Hematopoietic multipotent progenitor cell treated with erythropoietin and hydrocortisone succinate and interleukin-3 and kit ligand, for 8 days (in vitro differentiated cells): ENCODE data around the gene KIRREL1.

Experiments used
- DNase-seq: peaks from one replicate; pipeline ENCODE4 v3.0.0-alpha.2; 2015

KIRREL1 gene

DNA sequence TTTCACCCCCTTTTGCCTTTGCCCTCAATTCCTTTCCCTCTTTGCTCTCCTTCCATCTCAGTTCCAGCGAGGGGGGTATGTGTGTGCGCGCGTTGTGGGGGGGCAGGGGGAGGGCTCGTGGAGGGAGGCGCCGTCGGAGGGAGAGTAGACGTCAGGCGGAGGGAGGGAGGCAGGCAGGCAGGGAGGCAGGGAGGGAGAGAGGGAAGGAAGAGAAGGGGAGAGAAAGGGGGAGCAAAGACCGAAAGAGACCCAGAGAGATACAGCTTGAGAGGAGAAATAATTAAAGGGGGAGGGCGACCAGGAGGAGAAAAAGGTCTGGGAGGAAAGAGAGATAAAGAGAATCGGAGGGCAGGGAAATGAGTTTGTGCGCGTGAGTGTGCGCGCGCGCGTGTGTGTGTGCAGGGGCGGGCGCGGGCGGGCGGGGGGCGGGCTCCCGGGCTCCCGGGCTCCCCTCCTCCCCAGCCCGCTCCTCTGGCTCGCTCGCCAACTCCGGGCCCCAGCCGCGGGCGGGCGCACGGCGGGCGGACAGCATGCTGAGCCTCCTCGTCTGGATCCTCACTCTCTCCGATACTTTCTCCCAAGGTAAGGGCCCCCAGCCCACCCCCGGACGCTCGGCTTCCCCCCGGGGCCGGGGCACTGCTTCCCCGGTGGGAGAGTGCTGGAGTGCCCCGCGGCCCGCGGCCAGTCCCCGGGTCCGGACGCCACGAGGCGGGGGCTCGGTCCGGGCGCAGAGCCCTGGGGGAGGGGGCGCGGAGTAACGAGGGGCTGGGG lies at the start of gene KIRREL1:
Gene KIRREL1, plus strand, starts transcription at position 499 of the 771 bp plus-strand sequence. Its CDS starts 32 bp downstream, at position 531.
- no peak for DNase-seq

DNA sequence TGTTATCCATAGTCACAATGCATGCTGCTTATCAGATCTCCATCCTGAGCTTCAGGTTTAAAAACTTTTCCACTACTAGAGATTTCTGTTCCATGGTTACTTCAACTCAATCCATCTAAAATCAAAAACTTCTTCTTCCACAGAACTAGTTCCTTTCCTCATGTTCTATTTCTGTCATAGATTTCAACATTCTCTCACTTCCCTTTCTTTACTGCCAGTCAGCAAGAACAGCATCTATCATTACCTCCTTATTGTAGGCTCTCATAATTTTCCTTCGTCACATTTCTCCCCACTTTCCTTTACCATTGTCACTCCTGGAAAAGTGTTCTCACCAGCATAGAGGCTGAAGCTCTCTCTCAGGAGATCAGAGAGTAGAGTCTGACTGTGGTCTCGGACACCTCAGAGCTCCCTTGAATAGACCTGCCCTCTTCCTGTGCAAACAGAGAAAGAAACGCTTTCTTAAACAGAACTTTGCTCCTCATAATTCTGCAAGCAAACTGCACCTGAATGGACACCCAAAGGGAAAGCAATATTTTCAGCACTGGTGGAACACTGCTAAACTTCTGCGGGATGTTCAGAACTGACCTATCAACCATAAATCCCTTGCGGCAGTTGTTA lies 48.7 kb upstream of the KIRREL1 start:
- DNase-seq = no peak

DNA sequence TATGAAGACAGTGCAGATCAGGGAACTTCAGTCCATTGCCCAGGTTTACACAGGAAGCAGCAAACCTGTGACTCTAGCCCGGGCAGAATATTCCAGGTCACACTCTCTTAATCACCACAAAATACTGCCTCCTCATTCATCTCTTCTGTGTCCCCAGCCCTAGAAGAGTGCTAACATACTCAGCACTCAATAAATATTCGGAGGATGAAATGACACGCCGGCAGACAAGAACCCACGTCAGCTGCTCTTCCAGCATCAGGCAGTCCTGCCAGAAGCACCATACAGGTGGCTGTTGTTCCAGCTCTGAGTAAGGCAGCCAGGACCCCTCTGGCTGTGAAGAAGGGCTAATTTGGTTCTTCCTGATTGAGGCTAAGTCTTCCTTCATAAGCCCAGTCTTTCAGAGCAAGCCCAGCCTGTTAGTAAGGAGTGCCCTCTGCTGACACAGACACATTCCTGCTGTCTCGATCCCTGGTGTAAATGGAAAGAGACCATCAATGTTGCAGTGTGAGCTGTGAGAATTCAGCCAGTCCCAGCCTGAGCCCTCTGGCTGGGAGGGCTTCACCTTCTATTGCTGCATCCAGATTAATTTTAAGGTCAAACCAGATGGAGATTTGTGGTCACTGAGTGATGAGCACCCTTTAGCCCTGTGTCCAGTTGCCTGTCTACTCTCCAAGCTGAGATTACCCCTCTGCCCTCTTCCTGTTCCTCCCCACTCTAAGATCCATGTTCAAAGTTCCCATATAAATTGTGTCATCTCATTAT lies 45.0 kb upstream of the KIRREL1 start:
- DNase-seq = peak; percentile 46

DNA sequence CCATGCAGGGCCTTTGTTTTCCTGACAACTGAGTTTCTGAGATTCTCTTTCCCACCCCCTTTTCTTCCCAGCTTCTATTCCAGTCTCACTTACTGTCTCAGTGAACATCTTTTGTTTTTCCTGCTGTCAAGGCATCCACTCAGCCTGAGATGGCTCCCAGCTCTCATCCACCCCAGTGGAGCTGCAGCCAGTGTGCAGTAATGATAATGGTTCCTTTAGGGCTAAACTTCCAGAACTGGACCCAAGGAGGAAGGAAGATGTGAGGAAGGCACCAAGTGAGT lies 44.4 kb upstream of the KIRREL1 start:
- no peak for DNase-seq

DNA sequence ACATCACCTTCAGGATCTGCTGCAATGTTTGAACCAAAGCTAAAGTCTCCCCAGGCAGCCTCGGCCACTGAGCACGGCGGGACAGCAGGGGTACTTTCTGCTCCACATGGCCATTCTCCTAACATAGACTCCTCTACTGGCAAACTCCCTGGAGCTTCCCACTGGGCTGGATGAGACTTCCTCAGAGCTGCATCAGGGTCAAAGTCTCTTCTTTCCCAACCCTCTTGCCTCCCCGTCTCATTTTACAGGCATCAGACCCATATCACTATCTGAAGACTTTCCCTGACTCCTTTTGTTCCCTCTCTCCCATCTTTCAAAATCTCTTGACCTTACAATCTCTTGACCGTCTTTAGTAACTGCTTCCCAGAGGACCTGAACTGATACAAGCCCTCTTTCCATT lies 42.2 kb upstream of the KIRREL1 start:
- no peak for DNase-seq

DNA sequence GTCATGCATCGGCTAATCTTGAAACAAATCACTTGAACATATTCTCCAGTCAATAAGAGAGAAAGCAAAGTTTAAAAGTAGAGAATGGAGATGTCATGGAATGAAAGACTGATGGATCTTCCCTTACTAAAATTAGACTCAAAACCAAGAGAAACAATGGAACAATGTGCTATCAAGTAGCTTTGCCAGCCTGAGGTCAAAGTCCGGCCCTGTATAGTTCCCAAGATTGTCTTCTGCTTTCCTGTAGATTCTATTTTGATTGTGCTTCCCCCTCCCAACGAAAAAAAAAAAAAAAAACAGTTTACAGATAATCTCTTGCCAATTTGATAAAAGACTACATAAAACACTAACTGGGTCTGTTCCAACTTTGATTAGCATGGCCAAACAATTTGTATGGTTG lies 40.8 kb upstream of the KIRREL1 start:
- no peak for DNase-seq

DNA sequence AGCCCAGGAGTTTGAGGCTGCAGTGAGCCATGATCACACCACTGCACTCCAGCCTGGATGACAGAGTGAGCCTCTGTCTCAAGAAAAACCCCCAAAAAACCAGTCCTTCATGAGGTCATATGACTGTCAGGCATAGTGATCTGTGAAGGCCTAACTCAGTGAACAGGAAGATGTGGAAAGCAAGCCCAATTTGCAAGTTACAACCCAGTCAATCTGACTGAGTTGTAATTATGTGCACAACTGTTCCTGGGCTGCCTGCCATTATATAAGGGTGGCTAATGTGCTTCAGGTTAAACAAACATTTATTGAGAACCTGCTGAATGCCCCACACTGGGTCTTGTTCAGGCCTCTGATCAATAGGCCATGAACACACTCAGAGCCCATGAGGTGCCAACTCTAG lies 38.2 kb upstream of the KIRREL1 start:
- no peak for DNase-seq

DNA sequence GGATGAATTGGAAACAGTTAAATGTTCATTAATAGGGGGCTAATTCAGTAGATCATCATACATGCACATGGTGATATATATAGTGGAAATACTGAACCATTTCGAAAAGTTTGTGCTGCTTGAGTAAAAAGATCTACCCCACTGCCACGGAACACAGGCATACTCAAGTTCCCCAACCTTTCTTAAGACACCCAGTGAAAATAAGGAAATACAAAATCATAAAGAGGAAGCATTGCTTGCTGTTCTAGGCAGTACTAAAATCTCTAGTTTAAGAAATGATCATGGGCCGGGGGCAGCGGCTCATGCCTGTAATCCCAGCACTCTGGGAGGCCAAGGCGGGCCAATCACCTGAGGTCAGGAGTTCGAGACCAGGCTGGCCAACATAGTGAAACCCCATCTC lies 37.6 kb upstream of the KIRREL1 start:
- DNase-seq = no peak

DNA sequence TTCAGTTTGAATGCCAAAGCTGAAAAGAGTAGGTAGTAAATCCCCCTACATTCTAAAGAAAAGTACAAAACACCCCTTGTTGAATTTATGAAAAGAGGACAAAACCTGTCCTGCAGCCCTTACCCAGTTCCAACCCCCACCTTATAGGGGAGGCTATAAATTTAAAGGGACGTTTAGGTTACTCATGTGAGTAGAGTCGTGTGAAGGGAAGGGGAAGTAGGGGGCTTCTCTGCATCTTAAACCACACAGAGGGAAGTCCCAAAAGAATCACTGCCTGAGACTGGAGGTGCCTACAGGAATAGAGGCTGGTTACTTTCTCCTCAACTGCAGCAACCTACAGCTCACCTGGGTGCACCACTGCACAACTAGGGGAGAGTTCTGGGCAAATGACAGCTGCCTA lies 36.7 kb upstream of the KIRREL1 start:
- DNase-seq = no peak

DNA sequence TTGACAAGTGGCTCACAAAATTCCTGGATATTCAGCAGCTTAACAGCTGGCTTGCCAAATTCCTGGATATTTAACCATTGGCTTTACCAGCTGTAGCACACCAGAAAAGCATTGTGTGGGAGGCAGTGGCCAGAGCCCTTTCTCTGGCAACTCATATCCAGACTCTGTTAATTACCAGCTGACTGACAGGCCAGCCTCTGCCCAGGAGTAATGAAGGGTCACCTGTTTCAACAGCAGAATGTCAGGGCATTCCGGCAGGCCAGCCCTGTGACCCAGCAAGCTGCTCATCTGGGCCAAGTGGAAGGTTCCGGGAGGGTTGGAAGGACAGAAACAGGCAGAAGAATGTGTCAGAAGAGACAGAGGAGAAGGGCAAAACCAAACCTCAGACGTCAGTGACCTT lies 35.2 kb upstream of the KIRREL1 start:
- DNase-seq = no peak

DNA sequence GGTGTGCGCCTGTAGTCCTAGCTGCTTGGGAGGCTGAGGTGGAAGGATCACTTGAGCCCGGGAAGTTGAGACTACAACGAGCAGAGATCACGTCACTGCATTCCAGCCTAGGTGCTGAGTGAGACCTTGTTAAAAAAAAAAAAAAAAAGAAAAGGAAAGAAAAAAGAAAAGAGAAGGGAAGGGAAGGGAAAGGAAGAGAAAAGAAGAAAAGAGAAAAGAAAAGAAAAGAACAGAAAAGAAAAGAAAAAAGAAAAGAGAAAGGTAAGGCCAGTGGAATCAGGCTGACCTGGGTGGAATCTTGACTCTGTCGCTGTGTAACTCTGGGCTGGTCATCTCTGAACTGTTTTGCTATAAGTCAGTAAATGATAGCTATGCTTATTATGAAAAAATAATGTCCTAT lies 33.7 kb upstream of the KIRREL1 start:
- DNase-seq = no peak

DNA sequence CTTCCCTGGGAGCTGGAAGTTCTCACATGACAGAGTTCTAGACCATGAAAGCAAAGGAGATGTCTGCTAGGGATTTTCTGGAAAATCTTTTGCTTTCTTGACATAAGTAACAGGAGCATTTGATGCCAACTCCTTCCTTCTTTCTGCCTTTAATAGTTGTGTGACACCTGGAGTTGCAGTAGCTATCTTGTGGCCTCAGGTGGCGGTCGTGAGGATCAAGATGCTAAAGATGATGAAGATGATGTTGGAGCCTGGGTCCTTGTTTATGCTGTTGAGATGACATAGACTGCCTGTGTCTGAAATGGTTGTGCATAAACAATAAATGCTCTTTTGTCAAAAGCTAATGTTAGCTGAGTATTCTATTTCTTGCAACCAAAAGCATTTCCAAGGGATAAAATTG lies 32.7 kb upstream of the KIRREL1 start:
- no peak for DNase-seq

DNA sequence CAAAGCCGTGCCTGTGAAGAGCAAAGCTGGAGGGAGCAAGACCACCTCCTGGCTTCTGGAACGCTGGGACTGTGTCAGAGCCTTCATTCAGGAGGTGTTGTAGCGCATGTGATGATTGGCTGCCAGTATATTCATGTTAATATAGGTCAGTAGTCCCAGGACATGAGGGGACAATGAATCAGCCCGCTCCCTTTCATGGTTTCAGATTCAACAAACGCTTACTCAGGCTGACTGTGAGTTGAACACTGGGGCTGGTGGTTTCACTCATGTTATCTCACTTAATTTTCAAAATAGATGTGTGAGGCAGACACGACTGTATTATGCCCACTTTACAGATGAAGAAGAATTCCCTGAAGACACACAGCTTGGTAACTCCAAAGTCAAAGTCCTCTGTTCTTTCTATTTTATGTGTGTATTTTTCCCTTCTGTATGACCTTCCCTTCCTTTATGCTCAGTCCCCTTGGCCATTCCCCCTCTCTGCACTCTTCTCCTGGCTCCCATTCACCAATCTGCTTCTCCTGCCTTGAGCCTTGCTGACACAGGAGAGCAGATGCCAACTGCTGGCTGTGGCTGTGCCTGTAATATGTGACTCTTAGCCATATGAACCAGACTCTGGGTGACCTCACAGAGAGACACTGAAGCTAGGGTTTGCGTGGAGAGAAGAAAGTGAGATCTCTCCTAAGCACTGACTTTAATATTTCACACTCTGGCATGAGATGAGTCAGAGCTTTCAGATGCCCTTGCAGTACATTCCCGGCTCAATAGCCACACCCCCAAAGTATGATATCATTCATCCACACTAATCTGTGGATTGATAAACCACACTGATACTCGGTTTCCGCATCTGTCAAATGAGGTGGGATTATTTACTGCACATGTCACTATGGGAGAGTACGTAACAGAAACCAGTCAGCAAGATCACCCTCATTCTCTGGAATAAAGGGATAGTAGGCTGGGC lies 31.4 kb upstream of the KIRREL1 start:
- DNase-seq = no peak

DNA sequence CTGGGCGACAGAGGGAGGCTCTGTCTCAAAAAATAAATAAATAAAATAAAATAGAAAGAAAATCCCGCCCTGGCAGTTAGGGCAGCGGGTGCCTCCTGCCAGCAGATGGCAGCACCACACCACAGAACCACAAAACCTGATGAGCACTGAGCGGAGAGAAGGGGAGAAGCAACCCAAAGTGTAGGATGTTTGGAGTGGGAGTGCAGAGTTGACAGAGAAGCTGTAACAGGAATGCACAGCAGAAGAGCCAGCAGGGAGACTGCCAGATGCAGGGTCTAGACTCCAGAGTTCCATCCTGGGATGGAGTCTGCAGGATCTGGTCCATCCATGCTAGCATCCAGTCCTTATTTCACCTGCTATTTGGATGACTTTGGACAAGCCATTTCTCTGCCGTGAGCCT lies 29.7 kb upstream of the KIRREL1 start:
- peak; percentile 72 for DNase-seq

DNA sequence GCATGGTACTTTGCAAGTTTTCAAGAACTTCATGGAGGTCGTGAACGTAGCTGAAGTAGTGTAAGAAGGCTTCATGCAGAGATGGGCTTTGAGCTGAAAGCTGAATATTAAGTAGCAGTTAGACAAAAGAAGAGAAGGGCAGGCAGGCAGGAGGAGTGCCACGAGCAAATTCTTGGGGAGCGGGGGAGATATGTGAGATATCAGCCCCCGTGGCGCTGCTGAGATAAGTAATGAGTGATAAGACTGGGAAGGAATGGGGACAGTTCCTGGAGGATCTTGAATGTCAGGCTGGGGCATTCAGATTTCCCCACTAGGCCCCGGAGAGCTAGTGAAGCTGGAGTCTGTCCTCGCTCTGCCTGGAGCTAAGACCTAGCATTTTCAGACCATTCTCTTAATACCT lies 27.9 kb upstream of the KIRREL1 start:
- DNase-seq = no peak

DNA sequence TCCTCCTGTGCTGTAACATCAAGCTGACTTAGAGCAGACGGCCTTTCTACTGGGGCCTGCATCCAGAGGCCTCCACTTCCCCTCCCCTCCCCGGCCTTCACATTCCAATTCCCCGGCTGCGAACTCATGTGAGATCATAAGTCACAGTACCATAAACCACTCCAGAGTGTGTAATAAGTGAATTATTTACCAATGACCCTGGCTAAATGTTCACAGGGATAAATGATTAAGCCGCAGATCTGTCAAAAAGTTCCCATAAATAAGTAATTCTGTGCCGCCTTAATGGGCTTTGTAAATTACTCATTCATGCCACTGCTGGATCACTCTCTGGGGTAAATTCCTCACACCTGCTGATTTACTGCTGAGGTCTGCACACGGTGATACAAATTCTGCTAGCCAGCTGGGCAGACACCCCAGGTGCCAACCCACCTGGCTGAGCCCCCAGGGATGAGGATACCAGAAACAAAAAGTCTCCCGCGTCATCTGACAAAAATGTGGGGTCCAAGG lies 27.4 kb upstream of the KIRREL1 start:
- DNase-seq = no peak

DNA sequence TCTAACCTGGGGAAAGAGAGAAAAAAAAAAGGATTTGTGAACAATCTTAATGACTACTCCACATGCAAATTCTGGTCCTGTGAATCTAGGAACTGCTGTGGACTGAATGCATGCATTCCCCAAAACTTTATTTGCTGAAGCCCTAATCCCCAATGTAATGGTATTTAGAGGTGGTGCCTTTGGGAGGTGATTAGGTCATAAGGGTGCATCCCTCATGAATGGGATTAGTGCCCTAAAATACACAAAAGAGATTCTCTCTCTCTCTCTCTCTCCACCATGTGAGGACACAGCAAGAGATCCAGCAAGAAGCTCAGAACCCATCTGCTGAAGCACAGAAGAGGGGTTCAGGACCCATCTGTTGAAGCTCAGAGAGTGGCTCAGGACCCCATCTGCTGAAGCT lies 26.2 kb upstream of the KIRREL1 start:
- DNase-seq = no peak

DNA sequence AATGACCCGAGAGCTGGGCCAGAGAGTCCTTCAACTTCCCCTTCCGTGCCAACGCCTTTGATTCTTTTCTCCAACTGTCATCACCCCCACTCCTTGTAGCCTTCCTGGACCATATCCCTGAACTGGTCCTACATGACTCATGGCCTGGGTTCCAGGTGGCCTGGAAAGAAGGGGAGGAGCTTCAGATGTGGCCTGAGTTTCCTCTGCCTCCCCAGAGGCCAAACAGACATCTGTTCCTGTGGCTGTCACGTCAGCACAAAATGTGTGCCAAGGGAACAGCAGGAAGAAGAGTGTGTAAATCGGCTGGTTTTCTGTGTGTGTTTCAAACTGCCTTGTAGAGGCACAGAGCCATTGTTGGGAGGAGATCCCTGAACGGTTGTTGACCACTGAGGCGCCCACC lies 24.9 kb upstream of the KIRREL1 start:
- no peak for DNase-seq

DNA sequence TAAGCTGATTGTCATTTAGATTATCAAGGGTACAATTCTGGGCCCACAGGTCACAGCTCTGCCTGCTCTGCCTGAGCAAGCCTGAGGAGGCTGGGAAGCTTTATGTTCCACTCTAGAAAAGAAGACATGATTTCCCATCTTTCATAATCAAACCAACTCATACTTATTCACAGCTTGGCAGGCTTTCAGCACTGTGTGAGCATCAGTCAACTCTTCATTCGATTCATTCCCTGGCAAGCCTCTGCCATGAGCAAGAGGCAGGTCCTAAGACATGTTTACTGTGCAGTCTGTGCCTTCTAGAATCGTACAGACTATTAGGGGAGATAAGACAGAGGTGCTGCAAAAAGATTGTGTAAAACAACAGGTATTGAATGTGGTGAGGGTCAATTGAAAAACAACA lies 24.5 kb upstream of the KIRREL1 start:
- DNase-seq = no peak

DNA sequence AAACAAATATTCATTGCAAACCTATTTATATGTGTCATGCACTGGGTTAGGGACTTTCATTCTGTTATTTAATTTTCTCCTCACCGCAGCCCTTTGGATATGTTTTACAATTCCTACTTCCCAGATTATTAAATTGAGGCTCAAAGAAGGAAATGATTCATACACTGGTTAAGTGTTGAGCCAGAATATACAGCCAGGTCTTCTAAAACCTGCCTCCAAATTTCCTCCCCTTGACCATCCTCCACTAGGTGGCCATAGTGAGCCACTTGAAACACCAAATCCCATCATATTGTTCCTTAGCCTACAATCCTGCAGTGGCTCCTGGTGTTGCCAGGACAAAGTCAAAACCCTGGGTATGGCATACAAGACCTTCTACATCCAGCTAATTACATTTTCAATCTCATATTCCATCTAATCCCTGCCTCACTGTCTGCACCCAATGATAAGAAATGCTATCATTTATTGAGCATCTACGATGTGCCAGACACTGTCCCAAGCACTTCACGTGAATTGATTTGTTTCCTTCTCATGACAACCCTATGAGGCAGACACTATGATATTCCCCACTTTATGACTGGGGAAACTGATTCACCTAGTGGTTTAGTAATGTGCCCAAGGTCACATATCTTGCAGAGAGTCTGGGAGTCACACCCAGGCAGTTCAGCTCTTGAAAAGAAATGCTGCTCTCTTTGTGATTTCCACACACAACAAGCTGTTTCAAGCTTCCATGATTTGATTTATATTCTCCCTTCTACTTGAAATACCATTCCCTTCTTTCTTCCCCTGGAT lies 23.6 kb upstream of the KIRREL1 start:
- peak; percentile 28 for DNase-seq

DNA sequence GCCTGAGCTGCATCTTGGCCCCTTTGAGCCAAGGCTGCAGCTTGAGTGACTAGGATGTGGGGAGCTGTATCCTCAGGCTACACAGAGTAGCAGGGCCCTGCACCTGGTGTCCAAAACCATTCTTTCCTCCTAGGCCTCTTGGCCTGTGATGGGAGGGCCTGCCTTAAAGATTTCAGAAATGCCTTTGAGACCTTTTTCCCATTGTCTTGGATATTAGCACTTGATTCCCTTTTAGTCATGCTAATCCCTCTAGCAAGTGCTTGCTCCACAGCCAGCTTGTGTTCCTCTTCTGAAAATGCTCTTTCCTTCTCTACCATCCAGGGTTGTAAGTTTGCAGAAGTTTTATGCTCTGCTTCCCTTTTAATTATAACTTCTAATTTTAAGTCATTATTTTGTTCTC lies 21.7 kb upstream of the KIRREL1 start:
- no peak for DNase-seq
